GM19025 (cell line): Measurements from ENCODE around the gene SLC25A45.
A peak's percentile ranks its signal among the peaks of the same experiment; 100 is the strongest.
"Not testable (repeated sequence)": the region's sequence is repeated elsewhere in the genome, so short reads cannot be mapped to it uniquely, and the experiment has no call there.

Experiments used
- ATAC-seq: cut with Tn5 transposase; IDR thresholded peaks from one replicate; pipeline ENCODE4 v1.9.1; 2021; ENCODE audit warnings: mild to moderate bottlenecking, low read depth, moderate library complexity; ENCODE audit not compliant: unreplicated experiment

Gene SLC25A45

GRCh38 chr11:65421794-65422632 lies 39.6 kb upstream of the SLC25A45 start:
- ATAC-seq: peak; percentile 17

DNA sequence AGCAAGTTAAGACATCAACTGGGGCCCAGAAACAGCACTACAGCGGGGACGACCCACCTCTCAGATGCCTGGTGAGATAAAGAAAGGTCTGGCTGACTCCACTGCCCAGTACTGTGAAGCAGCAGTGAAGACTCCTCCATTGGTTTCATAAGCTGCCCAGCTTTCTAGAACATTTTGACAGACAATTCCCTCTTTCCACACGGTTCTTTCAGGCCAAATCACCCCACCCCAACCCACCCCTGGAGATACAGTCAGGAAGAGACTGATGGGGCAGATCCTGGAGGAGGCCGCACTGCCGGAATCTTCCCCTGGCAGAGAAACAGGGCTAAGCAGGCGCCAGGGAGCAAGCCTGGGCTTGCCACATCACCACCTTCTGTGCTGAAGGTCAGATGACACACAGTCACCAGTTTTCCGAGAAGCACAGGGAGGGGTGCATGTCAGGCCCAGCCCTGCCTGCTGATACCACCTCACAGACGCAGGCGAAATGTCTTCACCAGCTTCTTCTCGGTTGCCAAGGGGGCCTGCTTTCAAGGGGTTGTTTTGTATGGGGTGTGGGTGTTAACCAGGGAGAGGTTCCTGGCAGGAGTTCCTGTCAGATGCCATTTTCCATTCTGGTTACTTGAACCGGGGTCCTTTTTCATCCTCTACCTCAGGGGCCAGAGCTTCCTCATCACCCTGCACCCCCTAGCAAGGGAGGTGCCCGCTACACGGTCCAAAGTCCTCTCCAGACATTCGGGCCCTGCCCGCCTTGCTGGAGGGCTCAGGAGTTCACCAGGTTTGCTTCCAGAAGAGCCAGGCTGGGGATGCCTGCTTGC lies 38.7 kb upstream of the SLC25A45 start:
- ATAC-seq: no peak

- ATAC-seq: no peak
These were observed 38.1 kb upstream of the SLC25A45 start for GRCh38 chr11:65420506-65420905.

GRCh38 chr11:65419772-65420481 lies 37.5 kb upstream of the SLC25A45 start:
- no peak for ATAC-seq

- no peak for ATAC-seq
These were observed 37.0 kb upstream of the SLC25A45 start for GRCh38 chr11:65419460-65419771.

GRCh38 chr11:65418681-65419459 lies 36.4 kb upstream of the SLC25A45 start:
- peak; percentile 32 for ATAC-seq

- no peak for ATAC-seq
These were observed 35.9 kb upstream of the SLC25A45 start for GRCh38 chr11:65418431-65418680.

- ATAC-seq: no peak
These were observed 35.4 kb upstream of the SLC25A45 start for GRCh38 chr11:65417702-65418430.

DNA sequence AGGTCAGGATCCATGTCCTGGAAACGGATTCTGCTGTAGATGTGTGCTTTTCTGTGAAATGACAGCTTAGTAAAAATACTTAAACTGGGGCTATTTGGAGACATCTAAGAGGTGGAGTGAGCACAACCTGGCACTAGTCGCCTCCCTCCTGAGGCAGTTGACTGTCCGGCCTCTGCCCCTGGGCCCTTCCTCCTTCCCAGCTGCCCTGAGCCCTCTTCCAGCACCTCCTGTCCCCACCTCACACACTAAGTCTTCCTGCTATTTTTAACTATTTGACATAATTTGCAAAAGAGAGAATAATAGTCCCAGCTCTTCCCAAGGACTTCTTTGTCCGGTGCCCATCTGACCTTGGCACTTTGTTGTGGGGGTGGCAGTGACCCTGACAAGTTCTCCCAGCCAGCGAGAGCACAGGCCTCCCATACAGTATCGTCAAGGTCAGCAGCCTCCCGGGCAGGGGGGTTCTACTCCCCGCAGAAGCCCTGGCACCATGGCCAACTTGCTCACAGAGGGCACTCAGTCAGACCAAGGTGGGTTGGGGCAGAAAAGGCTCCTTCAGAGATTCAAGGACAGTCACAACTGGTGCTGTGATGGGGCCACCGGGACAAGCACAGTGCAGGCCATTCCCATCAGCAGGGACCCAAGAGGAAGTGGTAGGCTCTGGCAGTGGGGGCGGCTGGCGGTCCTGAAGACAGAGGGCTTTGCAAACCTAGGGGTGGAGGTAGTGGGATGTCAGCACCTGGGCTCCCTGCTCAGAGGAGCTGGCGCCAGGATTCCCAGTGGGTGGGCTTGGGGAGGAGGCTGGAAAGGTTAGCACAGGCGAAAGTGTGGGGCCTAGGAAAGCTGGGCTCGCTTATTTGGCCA lies 34.6 kb upstream of the SLC25A45 start:
- no peak for ATAC-seq

GRCh38 chr11:65416341-65416824 lies 33.9 kb upstream of the SLC25A45 start:
- ATAC-seq: no peak

DNA sequence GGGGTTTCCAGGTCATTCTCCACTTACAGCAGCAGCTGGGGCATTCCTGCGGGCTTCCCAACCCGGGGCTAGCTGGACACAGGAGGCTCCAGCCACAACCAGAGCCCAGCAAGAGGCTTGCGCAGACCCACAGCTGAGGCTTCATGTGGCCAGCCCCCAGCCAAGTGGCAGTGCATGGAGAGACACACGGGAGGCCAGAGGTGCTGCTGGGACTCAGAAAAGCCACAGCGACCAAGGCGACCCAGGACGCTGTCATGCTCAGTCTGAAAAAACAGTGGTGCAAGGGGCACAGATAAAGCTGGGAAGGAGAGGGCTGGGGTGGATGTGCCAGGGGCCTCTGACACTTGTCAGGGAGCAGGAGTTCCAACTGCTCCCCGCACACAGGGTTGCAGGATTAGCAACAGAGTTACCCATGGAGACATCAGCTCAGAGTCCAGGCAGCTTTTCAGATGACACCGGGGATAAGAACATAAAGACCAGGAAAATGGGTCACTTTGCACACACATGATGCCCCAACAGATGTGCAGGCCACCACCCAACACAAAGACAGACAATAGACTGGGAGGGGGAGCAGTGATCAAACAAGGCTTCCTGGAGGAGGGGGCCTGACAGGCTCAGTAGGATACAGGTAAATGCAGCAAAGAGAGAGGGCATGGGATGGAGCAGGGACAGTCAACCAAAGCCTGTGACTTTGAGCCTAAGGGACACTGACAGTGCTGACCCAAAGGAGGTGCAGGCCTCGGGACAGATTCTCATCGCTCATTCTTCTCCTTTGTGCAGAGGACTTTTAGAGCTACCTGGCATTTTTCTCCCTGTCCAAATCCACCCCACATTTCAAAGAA lies 33.3 kb upstream of the SLC25A45 start:
- ATAC-seq: no peak

GRCh38 chr11:65414776-65415498 lies 32.5 kb upstream of the SLC25A45 start:
- ATAC-seq: no peak

- ATAC-seq: not testable (repeated sequence)
These were observed 30.7 kb upstream of the SLC25A45 start for GRCh38 chr11:65413077-65413664.

DNA sequence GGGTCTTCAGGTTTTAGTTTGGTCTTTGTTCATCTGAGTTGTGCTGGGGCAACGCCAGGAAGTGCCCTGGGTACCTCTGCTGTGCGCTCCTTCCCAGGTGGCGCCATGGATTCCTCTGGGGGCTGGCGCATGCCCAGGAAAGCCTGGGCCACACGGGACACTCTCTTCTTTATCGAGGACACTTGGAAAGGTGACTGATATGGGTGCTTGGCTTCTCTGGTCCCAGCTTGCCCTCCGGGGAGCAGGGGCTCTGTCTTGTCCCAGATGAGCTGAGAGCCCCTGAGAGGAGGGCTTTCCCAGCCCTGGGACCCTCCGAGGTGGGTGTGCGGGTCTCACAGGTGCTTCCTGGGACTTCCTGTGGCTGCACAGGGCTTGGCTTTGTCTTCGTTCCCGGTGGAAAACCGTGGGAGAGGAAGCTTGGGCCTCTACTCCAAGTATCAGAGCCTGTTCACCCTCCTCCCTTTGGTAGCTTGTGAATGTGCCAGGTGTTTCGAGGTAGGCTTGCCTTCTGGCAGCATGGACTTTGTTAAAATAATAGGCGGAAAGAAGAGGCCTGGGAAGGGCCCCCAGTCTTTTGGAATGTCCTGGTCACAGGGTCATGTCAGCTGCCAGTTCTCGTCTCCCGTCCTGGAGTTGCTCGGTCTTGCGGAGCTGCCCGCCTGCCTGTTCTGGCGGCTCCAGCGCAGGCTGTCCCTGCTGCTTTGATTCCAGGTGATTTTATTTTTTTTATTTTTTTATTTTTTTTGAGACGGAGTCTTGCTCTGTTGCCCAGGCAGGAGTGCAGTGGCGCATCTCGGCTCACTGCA lies 30.0 kb upstream of the SLC25A45 start:
- no peak for ATAC-seq

DNA sequence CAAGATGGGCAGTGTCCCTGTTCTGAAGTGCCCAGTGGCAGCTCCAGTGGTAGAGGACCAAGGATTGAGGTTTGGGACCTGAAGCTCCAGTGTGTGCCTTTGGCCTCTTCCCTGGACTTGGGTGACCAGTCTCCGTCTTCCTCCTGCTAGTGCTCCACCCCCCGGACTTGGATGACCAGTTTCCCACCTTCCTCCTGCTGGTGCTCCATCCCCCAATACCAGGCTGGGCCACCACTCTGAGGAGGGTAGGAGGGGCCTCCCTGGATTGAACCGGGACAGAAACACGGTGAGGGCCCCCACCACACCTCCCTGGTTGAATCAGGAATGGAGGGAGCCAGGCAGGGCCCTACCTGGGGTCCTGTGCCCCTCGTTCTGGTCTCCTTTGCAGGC lies 29.2 kb upstream of the SLC25A45 start:
- no peak for ATAC-seq

GRCh38 chr11:65410936-65411680 lies 28.7 kb upstream of the SLC25A45 start:
- ATAC-seq: no peak
